GM10847 (cell line): ENCODE measurements around the gene RNF6.
A peak's percentile ranks its signal among the peaks of the same experiment; 100 is the strongest.

Experiments
- POLR2A ChIP-seq: IDR thresholded peaks from 2 replicates; pipeline ENCODE4 v1.6.1; 2011; ENCODE audit not compliant: insufficient read length; ENCODE audit errors: extremely low read depth

RNF6 gene

GRCh38 chr13:26221721-26222519, at the start of gene RNF6:
Gene RNF6, minus strand, starts transcription at chr13:26222314. Its CDS starts 2,665 bp downstream, at chr13:26219649.
- TF ChIP-seq POLR2A = peak; percentile 73

GRCh38 chr13:26270707-26271106, 48.6 kb upstream of the RNF6 start:
- no peak for TF ChIP-seq POLR2A

GRCh38 chr13:26266311-26266710, 44.2 kb upstream of the RNF6 start:
- TF ChIP-seq POLR2A = no peak

- no peak for TF ChIP-seq POLR2A
Observed at GRCh38 chr13:26262156-26262555, 40.0 kb upstream of the RNF6 start.

- TF ChIP-seq POLR2A = no peak
Observed at GRCh38 chr13:26259634-26260033, 37.5 kb upstream of the RNF6 start.

- no peak for TF ChIP-seq POLR2A
Observed at GRCh38 chr13:26257049-26257448, 34.9 kb upstream of the RNF6 start.

GRCh38 chr13:26255691-26256277, 33.7 kb upstream of the RNF6 start:
- no peak for TF ChIP-seq POLR2A

- TF ChIP-seq POLR2A = no peak
Observed at GRCh38 chr13:26255115-26255514, 33.0 kb upstream of the RNF6 start.

- TF ChIP-seq POLR2A = no peak
Observed at GRCh38 chr13:26254583-26255111, 32.5 kb upstream of the RNF6 start.

- TF ChIP-seq POLR2A = peak; percentile 66
Observed at GRCh38 chr13:26253787-26254582, 31.9 kb upstream of the RNF6 start, which contains the start of gene CDK8. Gene CDK8, plus strand, starts transcription at chr13:26254129. Its CDS starts 513 bp downstream, at chr13:26254642.

- TF ChIP-seq POLR2A = no peak
Observed at GRCh38 chr13:26253262-26253786, 31.2 kb upstream of the RNF6 start.

GRCh38 chr13:26249551-26249950, 27.4 kb upstream of the RNF6 start:
- no peak for TF ChIP-seq POLR2A

GRCh38 chr13:26247608-26248007, 25.5 kb upstream of the RNF6 start:
- TF ChIP-seq POLR2A = no peak

GRCh38 chr13:26247011-26247410, 24.9 kb upstream of the RNF6 start:
- TF ChIP-seq POLR2A = no peak

- no peak for TF ChIP-seq POLR2A
Observed at GRCh38 chr13:26246154-26246553, 24.0 kb upstream of the RNF6 start.
